ENCODE data around the gene HINFP. TPM values are rescaled to one million over a fixed set of nuclear protein-coding genes. Genes with fewer than 3 reads are reported as not detected.

The HINFP gene
- total RNA-seq, 1 experiment from 2014 or later: 38.1 TPM

- ChIA-PET POLR2A (no interaction called here), RAD21 (ENCODE audit: low non-redundant PET in 1 of 2, low total read pairs in 2 of 2, uncharacterized antibody in 2 of 2, unreplicated experiment in 2 of 2) (interaction anchor here in 1 of 2 experiments (0.6 kb wide), 1 partner anchor 214 kb away, joined by 3 read pairs; no protein-coding TSS in a partner anchor), CTCF (no interaction called here)
- Histone ChIP-seq H2AFZ (ENCODE audit: low read depth, low read length, poor library complexity, severe bottlenecking) (no peak overlapping the region), H3K9ac (ENCODE audit: low read length) (no peak overlapping the region), H3K27ac (ENCODE audit: low read depth, low read length) (no peak overlapping the region), H3K4me3 (replicated peaks in 1 of 2; ENCODE audit: low read depth in 1 of 2, low read length in 2 of 2) (no peak overlapping the region), H3K4me1 (ENCODE audit: control insufficient read depth in 1 of 2, insufficient read depth in 2 of 2, low read length in 2 of 2) (peaks cover 29 to 46% of the 10 kb centered on the region in 2 experiments), H3K36me3 (ENCODE audit: control insufficient read depth in 1 of 2, insufficient read depth in 2 of 2, low read length in 2 of 2) (peaks cover 4 to 11% of the 10 kb centered on the region in 2 experiments; a peak in 2 of 4 replicates), H3K9me3 (ENCODE audit: control insufficient read depth in 1 of 2, insufficient read depth in 1 of 2, low read depth in 1 of 2, low read length in 2 of 2) (no peaks in the 10 kb centered on the region), H3K79me2 (ENCODE audit: insufficient read depth, low read length) (peaks cover 34% of the 10 kb centered on the region), H3K4me2 (ENCODE audit: low read length) (no peak overlapping the region), H4K20me1 (ENCODE audit: insufficient read depth) (peaks cover 2% of the 10 kb centered on the region; the same call in 1 of the 2 replicates), H3K27me3 (ENCODE audit: insufficient read depth, low read length) (no peaks in the 10 kb centered on the region), H3K9me2 (ENCODE audit: insufficient read depth) (no peaks in the 10 kb centered on the region)
- ATAC-seq (no peak), DNase-seq (ENCODE audit: low read depth, low spot score) (no peak)
- TF ChIP-seq CEBPB (IDR thresholded peaks at IDR 0.05; ENCODE audit: low read depth): no peak
- TF ChIP-seq MAX (IDR thresholded peaks at IDR 0.05): no peak
- TF ChIP-seq EGR1 (IDR thresholded peaks at IDR 0.05; ENCODE audit: low read depth): no peak
- no peak for TF ChIP-seq REST (IDR thresholded peaks at IDR 0.05; ENCODE audit: low read depth)
- no peak for TF ChIP-seq RAD21 (IDR thresholded peaks at IDR 0.05; ENCODE audit: low read depth)
- TF ChIP-seq EZH2phosphoT487 (IDR thresholded peaks at IDR 0.05; ENCODE audit: borderline replicate concordance): no peak
- TF ChIP-seq ATF3 (IDR thresholded peaks at IDR 0.05): no peak
- TF ChIP-seq ELF1 (IDR thresholded peaks at IDR 0.05; ENCODE audit: borderline replicate concordance, low read depth): no peak
- TF ChIP-seq POLR2AphosphoS5 (IDR thresholded peaks at IDR 0.05; ENCODE audit: low read depth, low read length): no peak
- TF ChIP-seq FOSL1 (IDR thresholded peaks at IDR 0.05; ENCODE audit: low read depth): no peak
- TF ChIP-seq TCF7L2 (IDR thresholded peaks at IDR 0.05; ENCODE audit: borderline replicate concordance, extremely low read depth, insufficient read depth, insufficient read length): no peak
- no peak for TF ChIP-seq SRF (IDR thresholded peaks at IDR 0.05; ENCODE audit: low read depth)
- intact Hi-C loops (cut with micrococcal nuclease): no loop called here
- BruUV-seq (replicated peaks): no TSS peak
These were observed 33.0 kb upstream of the HINFP start for GRCh38 chr11:119088406-119088805.

All from HCT116 (cell line).